DOHH2 (cell line): Measurements from ENCODE around the gene GP1BB.

Experiments used
- CTCF ChIP-seq: fragments of 200-600 bp; sonication (generic); IDR thresholded peaks from one replicate; pipeline ENCODE4 v1.5.1; 2014; ENCODE audit warnings: antibody characterized with exemption, mild to moderate bottlenecking, low read depth, low read length; ENCODE audit not compliant: poor library complexity, severe bottlenecking
- EZH2phosphoT487 ChIP-seq: fragments of 200-600 bp; sonication (generic); IDR thresholded peaks from 2 replicates; pipeline ENCODE4 v1.6.1; 2017; ENCODE audit warnings: borderline replicate concordance, mild to moderate bottlenecking, antibody characterized with exemption, low read length, moderate library complexity, mixed read lengths

- no peak for TF ChIP-seq CTCF
- no peak for TF ChIP-seq EZH2phosphoT487
These were observed 38.6 kb downstream of the GP1BB start for GRCh38 chr22:19761725-19762567.
